SU-DHL-6 (cell line): ENCODE results near the gene SCN11A.

Experiments
- CTCF ChIP-seq: fragments of 200-600 bp; sonication (generic); IDR thresholded peaks from one replicate; pipeline ENCODE4 v1.5.1; 2017; ENCODE audit warnings: antibody characterized with exemption, mild to moderate bottlenecking, low read length, moderate library complexity; ENCODE audit not compliant: insufficient read depth, poor library complexity, severe bottlenecking
- EZH2phosphoT487 ChIP-seq: fragments of 200-600 bp; sonication (generic), shearing (Covaris generic); conservative IDR thresholded peaks from 2 replicates; pipeline ENCODE4 v1.6.1; 2018; ENCODE audit warnings: mild to moderate bottlenecking, antibody characterized with exemption, low read length, moderate library complexity, mixed read lengths

DNA sequence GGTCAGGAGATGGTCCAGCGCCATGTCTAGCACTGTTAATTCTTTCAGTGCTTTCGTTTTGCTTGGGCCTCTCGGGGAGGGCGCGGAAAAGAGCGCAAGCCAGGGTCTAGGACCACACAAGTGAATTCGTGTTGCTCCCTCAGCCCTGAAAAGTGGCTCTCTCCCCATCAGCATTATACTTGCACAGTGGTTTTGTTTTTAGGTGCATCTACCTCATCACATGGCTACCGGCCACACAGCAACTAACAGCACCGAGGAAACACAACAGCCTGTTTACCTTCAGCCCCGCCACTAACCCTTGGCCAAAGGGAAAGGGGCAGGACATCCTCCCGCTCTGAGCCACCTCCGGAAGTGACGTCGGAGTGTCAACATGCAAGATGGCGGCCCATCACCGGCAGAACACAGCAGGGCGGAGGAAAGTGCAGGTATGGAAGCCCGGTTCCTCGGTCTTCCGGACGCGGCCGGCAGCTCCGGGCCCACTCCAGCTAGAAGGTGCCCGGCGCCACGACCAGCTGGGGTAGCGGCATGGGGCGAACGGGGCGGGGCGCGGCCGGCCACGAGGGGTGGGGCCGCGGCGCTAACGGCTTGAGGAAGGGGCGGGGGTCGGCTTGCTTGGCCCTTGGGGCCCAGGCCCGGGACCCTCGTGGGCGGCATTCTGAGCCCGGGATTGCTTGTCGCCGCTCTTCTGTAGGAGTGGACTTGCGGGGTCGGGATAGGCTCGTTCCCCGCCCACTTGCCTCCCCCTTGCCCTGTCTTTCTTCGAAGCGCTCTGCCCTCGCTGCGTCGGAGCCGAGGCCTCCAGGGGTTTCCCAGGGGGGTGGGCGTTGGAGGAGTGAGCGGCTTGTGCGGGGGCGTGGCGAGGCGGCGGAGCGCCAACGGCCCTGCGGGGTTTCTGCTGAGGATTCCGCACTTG, at the start of gene SCN11A, which contains the start of gene WDR48:
- TF ChIP-seq CTCF, result no peak
- no peak for TF ChIP-seq EZH2phosphoT487
